ENCODE results near the gene GNG4. TPM values are rescaled to one million over a fixed set of nuclear protein-coding genes. Genes with fewer than 3 reads are reported as not detected.
A peak's percentile ranks its signal among the peaks of the same experiment; 100 is the strongest.

Gene GNG4
- total and polyA plus RNA-seq, 12 donors: 0.04 to 0.15 (median 0.06) TPM; not detected in 9

DNA sequence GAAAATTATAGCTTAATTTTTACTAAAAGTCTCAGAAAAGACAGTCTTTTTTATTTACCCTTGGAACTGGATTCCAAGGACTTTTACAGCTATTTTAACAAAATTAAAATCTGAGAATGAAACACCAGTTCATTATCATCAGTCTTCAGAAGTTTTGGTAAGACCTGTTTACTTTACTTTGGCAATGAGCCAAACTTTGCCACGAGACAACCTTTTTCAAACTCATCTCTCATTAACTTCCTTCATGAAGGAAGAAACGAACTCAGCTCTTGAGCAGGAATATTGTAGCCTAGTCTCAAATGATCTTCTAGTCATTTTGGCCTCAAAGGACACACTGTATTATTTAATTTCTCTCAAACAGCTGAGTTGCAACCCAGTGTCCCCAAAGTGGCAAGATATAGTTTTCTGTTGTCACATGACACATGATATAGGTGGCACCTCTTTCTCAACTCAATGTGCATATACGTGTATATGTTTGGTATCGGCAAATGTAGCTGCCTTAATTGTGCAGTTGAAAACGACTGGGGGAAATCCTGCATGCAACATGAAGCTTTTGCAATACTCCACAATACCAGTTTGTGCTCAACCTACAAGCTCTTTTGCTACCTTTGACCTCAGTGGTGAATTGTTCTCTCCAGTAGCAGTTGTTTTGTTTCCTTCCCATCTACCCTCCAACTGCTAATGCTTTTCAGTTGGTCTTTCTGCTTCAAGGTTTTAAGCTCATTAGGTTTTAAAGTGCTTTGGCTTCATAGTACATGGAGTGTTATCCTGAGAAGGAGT lies 8.4 kb upstream of the GNG4 start:
- no peak for DNase-seq
- 68 to 78% methylated on average over 5 of the region's 5 CpGs for WGBS, 2 donors
- Histone ChIP-seq H3K27ac (no peak overlapping the region), H3K9me3 (peaks cover 0 to 3% (median 0%) of the 10 kb centered on the region in 11 donors), H3K4me3 (no peak overlapping the region), H3K36me3 (peaks cover 0 to 33% (median 5%) of the 10 kb centered on the region in 9 donors), H3K4me1 (no peaks in the 10 kb centered on the region), H3K27me3 (peaks cover 0 to 39% (median 17%) of the 10 kb centered on the region in 7 donors)
- no peak for ATAC-seq
- TF ChIP-seq, protein P1, sequence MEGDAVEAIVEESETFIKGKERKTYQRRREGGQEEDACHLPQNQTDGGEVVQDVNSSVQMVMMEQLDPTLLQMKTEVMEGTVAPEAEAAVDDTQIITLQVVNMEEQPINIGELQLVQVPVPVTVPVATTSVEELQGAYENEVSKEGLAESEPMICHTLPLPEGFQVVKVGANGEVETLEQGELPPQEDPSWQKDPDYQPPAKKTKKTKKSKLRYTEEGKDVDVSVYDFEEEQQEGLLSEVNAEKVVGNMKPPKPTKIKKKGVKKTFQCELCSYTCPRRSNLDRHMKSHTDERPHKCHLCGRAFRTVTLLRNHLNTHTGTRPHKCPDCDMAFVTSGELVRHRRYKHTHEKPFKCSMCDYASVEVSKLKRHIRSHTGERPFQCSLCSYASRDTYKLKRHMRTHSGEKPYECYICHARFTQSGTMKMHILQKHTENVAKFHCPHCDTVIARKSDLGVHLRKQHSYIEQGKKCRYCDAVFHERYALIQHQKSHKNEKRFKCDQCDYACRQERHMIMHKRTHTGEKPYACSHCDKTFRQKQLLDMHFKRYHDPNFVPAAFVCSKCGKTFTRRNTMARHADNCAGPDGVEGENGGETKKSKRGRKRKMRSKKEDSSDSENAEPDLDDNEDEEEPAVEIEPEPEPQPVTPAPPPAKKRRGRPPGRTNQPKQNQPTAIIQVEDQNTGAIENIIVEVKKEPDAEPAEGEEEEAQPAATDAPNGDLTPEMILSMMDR (IDR thresholded peaks at IDR 0.05): no peak
- intact Hi-C loops (cut with DNase I): no loop called here

DNA sequence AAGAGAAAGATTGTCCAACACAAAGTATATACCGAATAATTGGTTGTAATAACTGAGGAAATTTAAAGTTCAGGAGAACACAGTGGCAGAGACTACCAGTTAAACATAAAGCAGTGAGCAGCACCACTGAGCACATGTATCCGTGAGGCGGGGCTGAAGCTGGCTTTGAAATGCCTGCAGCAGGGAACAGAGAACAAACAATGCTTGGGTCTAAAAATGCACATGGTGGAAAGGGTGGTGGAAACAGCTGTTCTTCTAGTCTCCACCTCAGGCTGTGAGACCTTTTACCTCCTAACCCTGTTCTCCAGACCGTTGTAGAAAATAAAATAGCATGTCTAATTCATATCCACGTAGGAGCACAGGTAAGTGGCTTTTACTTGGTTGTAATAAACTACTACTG lies 7.7 kb upstream of the GNG4 start:
- Histone ChIP-seq H3K36me3 (peaks cover 0 to 26% (median 5%) of the 10 kb centered on the region in 9 donors), H3K27me3 (peaks cover 0 to 45% (median 24%) of the 10 kb centered on the region in 7 donors), H3K27ac (no peak overlapping the region), H3K9me3 (peaks cover 0 to 3% (median 0%) of the 10 kb centered on the region in 11 donors), H3K4me3 (no peak overlapping the region), H3K4me1 (no peaks in the 10 kb centered on the region)
- WGBS, 2 donors: 87 to 88% methylated on average over 5 of the region's 5 CpGs
- intact Hi-C loops (cut with DNase I): no loop called here
- TF ChIP-seq, protein P1 (IDR thresholded peaks at IDR 0.05): no peak
- no peak for DNase-seq
- no peak for ATAC-seq

DNA sequence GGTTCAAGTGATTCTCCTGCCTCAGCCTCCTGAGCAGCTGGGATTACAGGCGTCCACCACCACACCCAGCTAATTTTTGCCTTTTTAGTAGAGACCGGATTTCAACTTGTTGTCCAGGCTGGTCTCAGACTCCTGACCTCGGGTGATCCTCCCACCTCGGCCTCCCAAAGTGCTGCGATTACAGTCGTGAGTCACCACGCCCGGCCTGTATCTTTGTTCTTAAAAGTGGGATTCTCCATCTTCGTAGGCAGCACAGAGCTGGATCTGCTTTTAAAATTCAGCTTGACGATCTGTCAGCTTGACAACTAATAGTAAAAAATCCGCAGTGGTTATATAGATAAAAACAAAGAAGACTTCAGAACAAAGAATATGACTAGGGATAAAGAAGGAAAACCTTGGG lies 2.8 kb upstream of the GNG4 start:
- Histone ChIP-seq H3K9me3 (peaks cover 0 to 3% (median 0%) of the 10 kb centered on the region in 11 donors), H3K27me3 (peaks cover 17 to 92% (median 68%) of the 10 kb centered on the region in 7 donors), H3K27ac (no peak overlapping the region), H3K36me3 (no peaks in the 10 kb centered on the region), H3K4me3 (no peak overlapping the region), H3K4me1 (peaks cover 3 to 27% (median 22%) of the 10 kb centered on the region in 9 donors)
- DNase-seq: no peak
- ATAC-seq: no peak
- 91% methylated on average over 11 of the region's 11 CpGs for WGBS, 2 donors
- TF ChIP-seq, protein P1 (IDR thresholded peaks at IDR 0.05): no peak
- intact Hi-C loops (cut with DNase I): no loop called here

DNA sequence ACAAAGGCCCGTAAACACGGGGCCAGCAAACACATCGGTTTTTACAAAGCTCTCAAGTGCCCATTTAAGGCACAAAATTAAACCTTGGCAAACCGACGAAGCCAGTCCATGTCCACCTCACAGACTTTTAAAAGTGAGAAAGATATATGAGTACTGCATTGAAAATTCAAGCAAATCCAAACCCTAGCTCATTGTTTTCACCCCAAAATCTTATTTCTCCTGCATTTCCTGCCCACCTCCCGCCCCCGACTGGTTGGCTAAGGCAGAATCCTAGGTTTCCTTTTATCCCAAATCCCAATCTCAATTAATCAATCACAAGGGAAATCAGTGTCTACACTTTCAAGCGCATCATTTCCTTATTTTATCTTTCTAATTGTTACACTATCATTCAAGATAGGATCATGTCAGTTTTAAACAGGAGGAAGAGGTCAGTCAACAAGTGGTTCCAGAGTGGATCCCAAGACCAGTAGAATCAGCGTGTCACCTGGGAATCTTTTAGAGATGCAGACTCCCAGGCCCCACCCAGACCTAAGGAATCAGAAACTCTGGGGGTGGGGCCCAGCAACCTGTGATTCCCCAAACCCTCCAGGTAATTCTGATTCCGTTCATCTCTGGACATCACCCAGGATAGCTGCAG lies 1.7 kb upstream of the GNG4 start:
- Histone ChIP-seq H3K4me3 (peak overlapping the region in 1 of 10 donors; percentile 47), H3K36me3 (no peaks in the 10 kb centered on the region), H3K27me3 (peaks cover 17 to 98% (median 79%) of the 10 kb centered on the region in 7 donors), H3K9me3 (peaks cover 0 to 3% (median 0%) of the 10 kb centered on the region in 11 donors), H3K4me1 (peaks cover 3 to 27% (median 22%) of the 10 kb centered on the region in 9 donors), H3K27ac (no peak overlapping the region)
- no peak for ATAC-seq
- DNase-seq: no peak
- 29 to 31% methylated on average over 10 of the region's 10 CpGs for WGBS, 2 donors
- intact Hi-C loops (cut with DNase I): no loop called here
- TF ChIP-seq, protein P1 (IDR thresholded peaks at IDR 0.05): no peak

Measured in heart right ventricle (tissue), 16 donors.